MM.1S (cell line): ENCODE results near the gene CLASP1.

Source experiments
- DNase-seq: peaks from one replicate; pipeline ENCODE4 v3.0.0-alpha.2; 2015
- H2AFZ ChIP-seq: fragments of 300-600 bp; sonication (generic); 2 replicates; pipeline ENCODE4 v1.6.0; 2016; ENCODE audit warnings: antibody characterized with exemption, low read length
- H3F3A ChIP-seq: fragments of 300-600 bp; sonication (generic); 2 replicates; pipeline ENCODE4 v1.6.1; 2016; ENCODE audit warnings: mild to moderate bottlenecking, antibody characterized with exemption, low read length, moderate library complexity, mixed read lengths; ENCODE audit not compliant: insufficient read depth
- H3K27ac ChIP-seq: fragments of 300-600 bp; sonication (generic); 2 replicates; pipeline ENCODE4 v1.5.1; 2016; ENCODE audit warnings: mild to moderate bottlenecking, low read length
- H3K27me3 ChIP-seq: fragments of 300-600 bp; sonication (generic); replicated peaks from 2 replicates; pipeline ENCODE4 v1.6.0; 2016; ENCODE audit warnings: low read length; ENCODE audit not compliant: insufficient read depth
- H3K36me3 ChIP-seq: fragments of 300-600 bp; sonication (generic); replicated peaks from 2 replicates; pipeline ENCODE4 v1.6.1; 2016; ENCODE audit warnings: mild to moderate bottlenecking, low read length, mixed read lengths; ENCODE audit not compliant: insufficient read depth
- H3K4me1 ChIP-seq: fragments of 300-600 bp; sonication (generic); 2 replicates; pipeline ENCODE4 v1.6.1; 2016; ENCODE audit warnings: low read length, mixed read lengths
- H3K4me2 ChIP-seq: fragments of 300-600 bp; sonication (generic); 2 replicates; pipeline ENCODE4 v1.6.0; 2016; ENCODE audit warnings: low read depth, low read length
- H3K4me3 ChIP-seq: fragments of 300-600 bp; sonication (generic); 2 replicates; pipeline ENCODE4 v1.5.1; 2016; ENCODE audit warnings: low read length, mixed read lengths
- H3K79me2 ChIP-seq: fragments of 300-600 bp; sonication (generic); 2 replicates; pipeline ENCODE4 v1.6.1; 2016; ENCODE audit warnings: mixed run types, low read length, mixed read lengths
- H3K9ac ChIP-seq: fragments of 300-600 bp; sonication (generic); 2 replicates; pipeline ENCODE4 v1.6.1; 2016; ENCODE audit warnings: low read length, mixed read lengths
- H3K9me2 ChIP-seq: fragments of 300-600 bp; sonication (generic); replicated peaks from 2 replicates; pipeline ENCODE4 v1.6.1; 2016; ENCODE audit warnings: mild to moderate bottlenecking, low read length, mixed read lengths; ENCODE audit not compliant: insufficient read depth
- H3K9me3 ChIP-seq: fragments of 300-600 bp; sonication (generic); replicated peaks from 2 replicates; pipeline ENCODE4 v1.6.1; 2016; ENCODE audit warnings: mild to moderate bottlenecking, low read length, mixed read lengths; ENCODE audit not compliant: insufficient read depth
- H4K20me1 ChIP-seq: fragments of 300-600 bp; sonication (generic); 2 replicates; pipeline ENCODE4 v1.6.1; 2016; ENCODE audit warnings: mild to moderate bottlenecking, low read length, moderate library complexity, mixed read lengths; ENCODE audit not compliant: insufficient read depth
- CTCF ChIP-seq: fragments of 300-600 bp; sonication (generic); IDR thresholded peaks from 2 replicates; pipeline ENCODE4 v1.5.1; 2016; ENCODE audit warnings: antibody characterized with exemption, low read length, mixed read lengths
- EZH2 ChIP-seq: fragments of 300-600 bp; sonication (generic); optimal IDR thresholded peaks from 2 replicates; pipeline ENCODE3; 2017; ENCODE audit warnings: low read depth, mild to moderate bottlenecking, antibody characterized with exemption, low read length, mixed read lengths
- EZH2phosphoT487 ChIP-seq: fragments of 300-600 bp; sonication (generic); IDR thresholded peaks from 2 replicates; pipeline ENCODE4 v1.6.1; 2018; ENCODE audit warnings: antibody characterized with exemption, low read length

Gene CLASP1

DNA sequence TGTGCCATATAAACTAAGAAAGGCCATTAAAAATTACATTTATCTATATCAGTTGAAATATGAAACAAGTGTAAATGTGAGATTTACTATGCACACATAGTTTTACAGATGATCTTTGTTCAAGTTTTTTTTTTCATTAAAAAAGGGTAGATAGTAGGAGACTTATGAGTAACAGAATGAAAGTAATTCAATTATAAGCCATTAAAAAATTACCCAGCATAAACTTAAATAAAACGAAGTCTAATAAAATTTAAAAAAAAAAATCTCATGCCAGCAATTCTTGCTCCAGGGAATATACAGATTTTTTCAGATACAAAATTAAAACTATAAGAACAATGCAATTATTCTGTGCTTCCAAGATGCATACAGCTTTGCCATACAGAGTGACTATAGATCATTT is 236.9 kb downstream of the CLASP1 start:
- Histone ChIP-seq H3K4me2 (no peak overlapping the region), H4K20me1 (no peaks in the 10 kb centered on the region; the same call in 1 of the 2 replicates), H3K9ac (no peak overlapping the region), H2AFZ (no peak overlapping the region), H3K36me3 (peaks cover 3% of the 10 kb centered on the region; the same call in 1 of the 2 replicates), H3K4me3 (no peak overlapping the region), H3F3A (no peaks in the 10 kb centered on the region), H3K9me3 (no peaks in the 10 kb centered on the region), H3K79me2 (no peaks in the 10 kb centered on the region), H3K27me3 (no peaks in the 10 kb centered on the region), H3K9me2 (no peaks in the 10 kb centered on the region), H3K4me1 (no peaks in the 10 kb centered on the region), H3K27ac (no peak overlapping the region)
- no peak for DNase-seq
- TF ChIP-seq EZH2: no peak
- TF ChIP-seq CTCF: no peak
- no peak for TF ChIP-seq EZH2phosphoT487

- Histone ChIP-seq H3K9me2 (no peaks in the 10 kb centered on the region), H3K36me3 (peaks cover 3% of the 10 kb centered on the region; the same call in 1 of the 2 replicates), H3K79me2 (no peaks in the 10 kb centered on the region), H3K9me3 (no peaks in the 10 kb centered on the region), H3F3A (no peaks in the 10 kb centered on the region), H3K4me2 (no peak overlapping the region), H3K9ac (no peak overlapping the region), H4K20me1 (no peaks in the 10 kb centered on the region; the same call in 1 of the 2 replicates), H3K4me3 (no peak overlapping the region), H3K27me3 (no peaks in the 10 kb centered on the region), H3K4me1 (no peaks in the 10 kb centered on the region), H3K27ac (no peak overlapping the region), H2AFZ (no peak overlapping the region)
- TF ChIP-seq EZH2 (no peak), CTCF (no peak), EZH2phosphoT487 (no peak)
- DNase-seq: no peak
Observed at GRCh38 chr2:121409966-121410365, 239.3 kb downstream of the CLASP1 start.

GRCh38 chr2:121409388-121409787 is 239.9 kb downstream of the CLASP1 start:
- no peaks in the 10 kb centered on the region for H3F3A ChIP-seq
- H2AFZ ChIP-seq: no peak overlapping the region
- peaks cover 3% of the 10 kb centered on the region; the same call in 1 of the 2 replicates for H3K36me3 ChIP-seq
- no peaks in the 10 kb centered on the region for H3K79me2 ChIP-seq
- no peaks in the 10 kb centered on the region for H3K4me1 ChIP-seq
- no peak overlapping the region for H3K9ac ChIP-seq
- H3K4me3 ChIP-seq: no peak overlapping the region
- H3K4me2 ChIP-seq: no peak overlapping the region
- no peak for TF ChIP-seq EZH2
- TF ChIP-seq EZH2phosphoT487: no peak
- no peak for TF ChIP-seq CTCF
- H3K27ac ChIP-seq: no peak overlapping the region
- no peaks in the 10 kb centered on the region for H3K27me3 ChIP-seq
- no peaks in the 10 kb centered on the region for H3K9me3 ChIP-seq
- H3K9me2 ChIP-seq: no peaks in the 10 kb centered on the region
- H4K20me1 ChIP-seq: no peaks in the 10 kb centered on the region; the same call in 1 of the 2 replicates
- DNase-seq: no peak
